ENCODE measurements around the gene CALHM2.

GRCh38 chr10:103444478-103444877 lies 7.7 kb downstream of the CALHM2 start:
- TF ChIP-seq CTCF (IDR thresholded peaks at IDR 0.05) (no peak), POLR2A (IDR thresholded peaks at IDR 0.05) (no peak), POLR2AphosphoS5 (IDR thresholded peaks at IDR 0.05; ENCODE audit: insufficient read depth in 1 of 2, low read depth in 1 of 2) (no peak)

Data from vagina (tissue), 2 donors.